Peyer's patch (tissue), 4 donors: ENCODE results near the gene HHIPL1.

Source experiments
- CTCF ChIP-seq, 6 experiments: fragments of 450-650 bp in 4 of 6; fragments of 200-600 bp in 2 of 6; sonication (generic) in 1 of 6; IDR thresholded peaks; one replicate each; pipeline ENCODE4 v1.5.1; 2017 to 2019; ENCODE audit warnings: antibody characterized with exemption in 6 of 6, mild to moderate bottlenecking in 3 of 6, moderate library complexity in 1 of 6
- POLR2A ChIP-seq, 2 donors: fragments of 450-650 bp; IDR thresholded peaks; one replicate each; pipeline ENCODE4 v1.5.1; 2017; ENCODE audit warnings: antibody characterized with exemption in 2 of 2, mild to moderate bottlenecking in 2 of 2, moderate library complexity in 2 of 2

DNA sequence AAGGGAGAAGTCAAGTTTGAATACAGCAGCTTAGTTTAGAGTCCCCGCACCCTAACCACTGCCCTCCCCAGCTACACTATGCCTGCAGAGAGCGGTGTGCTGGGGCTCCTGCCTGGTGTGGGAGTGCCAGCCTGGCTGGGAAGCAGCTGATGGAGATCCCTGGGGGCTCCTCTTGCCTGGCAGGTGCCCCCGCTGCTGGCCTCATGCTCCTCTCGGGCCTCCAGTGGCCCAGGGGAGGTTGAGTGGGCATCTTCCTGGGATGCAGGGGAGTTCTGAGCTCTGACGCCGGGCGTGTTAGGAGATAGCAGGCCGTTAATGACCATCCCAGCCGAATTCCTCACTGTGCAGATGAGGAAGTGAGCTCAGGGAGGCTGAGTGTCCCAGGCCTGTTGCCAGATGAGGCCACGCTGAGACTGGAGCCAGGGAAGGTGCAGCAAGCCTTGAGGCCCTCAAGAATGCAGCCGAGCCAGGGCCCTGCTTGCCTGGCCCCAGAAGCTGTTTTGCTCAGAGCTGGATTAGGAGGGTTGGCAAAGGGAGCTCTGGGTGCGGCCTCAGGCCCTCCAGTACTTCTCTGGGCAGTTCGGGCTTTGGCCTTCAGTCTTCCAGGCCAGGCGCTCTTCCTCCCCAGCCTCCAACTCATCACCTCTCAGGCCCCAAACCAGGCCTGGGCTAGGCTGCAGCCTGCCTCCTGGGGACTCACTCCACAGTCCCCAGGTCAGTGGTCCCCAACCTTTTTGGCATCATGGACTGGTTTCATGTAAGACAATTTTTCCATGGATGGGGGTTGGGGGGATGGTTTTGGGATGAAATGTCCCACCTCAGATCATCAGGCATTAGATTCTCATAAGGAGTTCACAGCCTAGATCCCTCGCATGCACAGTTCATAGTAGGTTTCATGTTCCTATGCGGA is 32.6 kb downstream of the HHIPL1 start:
- TF ChIP-seq CTCF (IDR thresholded peaks at IDR 0.05) = no peak
- TF ChIP-seq POLR2A (IDR thresholded peaks at IDR 0.05) = no peak
